MM.1S (cell line): Measurements from ENCODE around the gene ZMYND15.

Experiments used
- EZH2 ChIP-seq: fragments of 300-600 bp; sonication (generic); optimal IDR thresholded peaks from 2 replicates; pipeline ENCODE3; 2017; ENCODE audit warnings: low read depth, mild to moderate bottlenecking, antibody characterized with exemption, low read length, mixed read lengths
- EZH2phosphoT487 ChIP-seq: fragments of 300-600 bp; sonication (generic); IDR thresholded peaks from 2 replicates; pipeline ENCODE4 v1.6.1; 2018; ENCODE audit warnings: antibody characterized with exemption, low read length
- TF ChIP-seq, protein P1 (sequence below): fragments of 300-600 bp; sonication (generic); IDR thresholded peaks from 2 replicates; pipeline ENCODE4 v1.5.1; 2016; ENCODE audit warnings: antibody characterized with exemption, low read length, mixed read lengths

- TF ChIP-seq, protein P1, sequence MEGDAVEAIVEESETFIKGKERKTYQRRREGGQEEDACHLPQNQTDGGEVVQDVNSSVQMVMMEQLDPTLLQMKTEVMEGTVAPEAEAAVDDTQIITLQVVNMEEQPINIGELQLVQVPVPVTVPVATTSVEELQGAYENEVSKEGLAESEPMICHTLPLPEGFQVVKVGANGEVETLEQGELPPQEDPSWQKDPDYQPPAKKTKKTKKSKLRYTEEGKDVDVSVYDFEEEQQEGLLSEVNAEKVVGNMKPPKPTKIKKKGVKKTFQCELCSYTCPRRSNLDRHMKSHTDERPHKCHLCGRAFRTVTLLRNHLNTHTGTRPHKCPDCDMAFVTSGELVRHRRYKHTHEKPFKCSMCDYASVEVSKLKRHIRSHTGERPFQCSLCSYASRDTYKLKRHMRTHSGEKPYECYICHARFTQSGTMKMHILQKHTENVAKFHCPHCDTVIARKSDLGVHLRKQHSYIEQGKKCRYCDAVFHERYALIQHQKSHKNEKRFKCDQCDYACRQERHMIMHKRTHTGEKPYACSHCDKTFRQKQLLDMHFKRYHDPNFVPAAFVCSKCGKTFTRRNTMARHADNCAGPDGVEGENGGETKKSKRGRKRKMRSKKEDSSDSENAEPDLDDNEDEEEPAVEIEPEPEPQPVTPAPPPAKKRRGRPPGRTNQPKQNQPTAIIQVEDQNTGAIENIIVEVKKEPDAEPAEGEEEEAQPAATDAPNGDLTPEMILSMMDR: no peak
- TF ChIP-seq EZH2phosphoT487 (no peak), EZH2 (no peak)
These were observed 18.8 kb upstream of the ZMYND15 start for GRCh38 chr17:4720787-4721186.
